Ovary (tissue), 9 donors: ENCODE results near the gene EPB41L3. TPM values are rescaled to one million over a fixed set of nuclear protein-coding genes. Genes with fewer than 3 reads are reported as not detected.

Experiments used
- DNase-seq, 5 donors: peaks; one replicate each; pipeline ENCODE4 v3.0.0-alpha.2; 2019 to 2020
- H3K27ac ChIP-seq, 2 donors: fragments of 200-600 bp; one replicate each; pipeline versions ENCODE4 v1.5.1 to v1.8.0; 2019 to 2022
- H3K27me3 ChIP-seq: fragments of 200-600 bp; one replicate; pipeline ENCODE4 v1.8.0; 2022
- H3K36me3 ChIP-seq: fragments of 200-600 bp; sonication (generic); one replicate; pipeline ENCODE4 v1.5.1; 2019
- H3K4me1 ChIP-seq: one replicate; pipeline ENCODE4 v1.8.1; 2013; ENCODE audit warnings: mild to moderate bottlenecking, moderate library complexity; ENCODE audit not compliant: insufficient read depth
- H3K4me3 ChIP-seq: fragments of 200-600 bp; sonication (generic); one replicate; pipeline ENCODE4 v1.5.1; 2017
- H3K9me3 ChIP-seq, 2 donors: fragments of 200-600 bp in 1 of 2; sonication (generic) in 1 of 2; one replicate each; pipeline versions ENCODE4 v1.5.1 to v1.8.1; 2013 to 2019; ENCODE audit warnings: mild to moderate bottlenecking in 1 of 2, moderate library complexity in 1 of 2
- EP300 ChIP-seq: sonication (generic); formaldehyde crosslinking; IDR thresholded peaks from one replicate; pipeline ENCODE4 v1.6.1; 2017; ENCODE audit warnings: antibody characterized with exemption
- POLR2A ChIP-seq: fragments of 450-650 bp; IDR thresholded peaks from one replicate; pipeline ENCODE4 v1.6.1; 2017; ENCODE audit warnings: antibody characterized with exemption, mild to moderate bottlenecking, moderate library complexity
- WGBS, 3 donors: extraction: QIAGEN DNeasy Blood & Tissue Kit in 1 of 3; methylation state at CpG; one replicate each; pipeline versions ENCODE4 v1.1.5 to v1.1.7; 2013 to 2017; 5-methylcytosine and 5-hydroxymethylcytosine counted together
- intact Hi-C, 4 donors: fragments of 100-400 bp; cut with DNase I; formaldehyde crosslinking; loops; one replicate each; pipeline versions ENCODE4 v1.11.0 to v1.15.1; 2022 to 2023
- polyA plus RNA-seq, 2 donors: library from polyadenylated mRNA; stranded (reverse); fragments of 200-250 nt in 1 of 2; fragments of 350-450 nt in 1 of 2; fragmentation: Illumina TruSeq in 1 of 2; extraction: RNeasy Lipid Tissue Mini Kit (QIAGEN cat#74804) in 1 of 2; gene quantifications; one replicate each; pipeline ENCODE4 v1.2.3, GENCODE V29; 2013 to 2014
- total RNA-seq, 7 donors: library from RNA; depleted of rRNA in 2 of 7; stranded (reverse); fragments of >200 nt in 2 of 7; fragmentation: NEBNext Ultra II Directional in 3 of 7; extraction: Animal tissue kit (Norgen Biotek cat#: 25700) in 3 of 7; gene quantifications; one replicate each; pipeline versions ENCODE4 v1.1.0 to v1.2.4, GENCODE V29; 2016 to 2023
- TF ChIP-seq, protein P1 (sequence below), 3 donors: fragments of 450-650 bp in 2 of 3; fragments of 200-600 bp in 1 of 3; IDR thresholded peaks; one replicate each; pipeline versions ENCODE4 v1.5.1 to v1.8.0; 2016 to 2022; ENCODE audit warnings: antibody characterized with exemption in 3 of 3, mild to moderate bottlenecking in 1 of 3
- donor health status: DM: no; HTN: no; CAD: no; lungs with moderate emphysema.
- donor health status: DM: no; HTN: no; CAD: no.
- donor health status: Bipolar disorder and iron deficiency.
- donor health status: DM: yes; HTN: yes; CAD: no.
- donor health status: DM: no; HTN: no; CAD: no.
- donor health status: DM: yes; HTN: yes; CAD: no.

The EPB41L3 gene
- total and polyA plus RNA-seq, 9 donors, result 6.6 to 58.1 (median 29.5) TPM

DNA sequence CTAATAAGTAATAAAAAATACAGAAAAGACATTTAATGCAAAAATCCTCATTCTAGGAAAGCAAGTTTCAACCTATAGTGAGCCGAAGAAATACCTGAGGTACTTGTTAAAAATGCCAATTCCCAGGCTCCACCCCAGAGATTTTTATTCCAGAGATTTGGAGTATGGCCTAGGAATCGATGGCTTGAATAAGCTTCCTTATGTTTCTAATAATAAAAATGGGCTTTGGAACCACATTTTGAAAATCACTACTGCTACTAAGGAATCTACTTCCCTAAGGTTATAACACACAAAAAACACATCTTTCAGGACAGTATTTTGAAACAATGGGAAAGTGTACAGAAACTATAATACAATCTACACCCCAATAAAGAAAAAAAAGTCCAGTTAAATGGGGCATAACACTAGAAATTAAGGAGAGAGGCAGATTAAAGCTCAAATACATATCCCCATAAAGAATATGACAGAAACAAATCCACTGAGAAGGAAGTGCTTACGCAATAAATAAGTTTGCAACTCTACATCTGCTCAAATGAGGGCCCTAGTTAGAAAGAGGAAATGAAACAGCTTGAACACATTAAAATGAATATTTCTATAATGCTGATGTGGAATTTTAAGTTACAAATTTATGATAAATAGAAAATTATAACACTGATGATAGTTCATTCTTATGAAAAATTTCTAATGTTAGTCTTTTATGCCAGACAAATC, 103.7 kb downstream of the EPB41L3 start:
- Histone ChIP-seq H3K27me3 (no peaks in the 10 kb centered on the region), H3K4me3 (no peak overlapping the region), H3K36me3 (no peaks in the 10 kb centered on the region), H3K4me1 (no peaks in the 10 kb centered on the region), H3K9me3 (no peaks in the 10 kb centered on the region), H3K27ac (no peak overlapping the region)
- no peak for TF ChIP-seq POLR2A
- TF ChIP-seq, protein P1, sequence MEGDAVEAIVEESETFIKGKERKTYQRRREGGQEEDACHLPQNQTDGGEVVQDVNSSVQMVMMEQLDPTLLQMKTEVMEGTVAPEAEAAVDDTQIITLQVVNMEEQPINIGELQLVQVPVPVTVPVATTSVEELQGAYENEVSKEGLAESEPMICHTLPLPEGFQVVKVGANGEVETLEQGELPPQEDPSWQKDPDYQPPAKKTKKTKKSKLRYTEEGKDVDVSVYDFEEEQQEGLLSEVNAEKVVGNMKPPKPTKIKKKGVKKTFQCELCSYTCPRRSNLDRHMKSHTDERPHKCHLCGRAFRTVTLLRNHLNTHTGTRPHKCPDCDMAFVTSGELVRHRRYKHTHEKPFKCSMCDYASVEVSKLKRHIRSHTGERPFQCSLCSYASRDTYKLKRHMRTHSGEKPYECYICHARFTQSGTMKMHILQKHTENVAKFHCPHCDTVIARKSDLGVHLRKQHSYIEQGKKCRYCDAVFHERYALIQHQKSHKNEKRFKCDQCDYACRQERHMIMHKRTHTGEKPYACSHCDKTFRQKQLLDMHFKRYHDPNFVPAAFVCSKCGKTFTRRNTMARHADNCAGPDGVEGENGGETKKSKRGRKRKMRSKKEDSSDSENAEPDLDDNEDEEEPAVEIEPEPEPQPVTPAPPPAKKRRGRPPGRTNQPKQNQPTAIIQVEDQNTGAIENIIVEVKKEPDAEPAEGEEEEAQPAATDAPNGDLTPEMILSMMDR (IDR thresholded peaks at IDR 0.05), result no peak
- TF ChIP-seq EP300, result no peak
- intact Hi-C loops, result no loop called here
- DNase-seq, result no peak
- 89 to 92% (median 91%) methylated on average over 3 of the region's 3 CpGs for WGBS, 3 donors

DNA sequence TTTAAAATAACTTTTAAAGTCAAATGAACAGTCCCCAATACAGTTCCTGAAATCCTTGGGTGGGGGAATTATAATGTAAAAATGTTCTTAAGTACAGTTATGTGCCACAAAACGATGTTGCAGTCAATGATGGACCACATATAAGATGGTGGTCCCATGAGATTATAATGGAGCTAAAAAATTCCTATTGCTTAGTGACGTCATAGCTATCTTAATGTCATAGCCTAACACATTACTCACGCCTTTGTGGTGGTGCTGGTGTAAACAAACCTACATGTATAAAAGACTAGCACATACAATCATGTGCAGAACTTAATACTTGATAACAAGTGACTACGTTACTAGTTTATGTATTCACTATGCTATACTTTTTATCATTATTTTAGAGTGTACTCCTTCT, 109.4 kb downstream of the EPB41L3 start:
- 77 to 87% (median 84%) methylated on average over 4 of the region's 4 CpGs for WGBS, 3 donors
- TF ChIP-seq EP300 (no peak), POLR2A (no peak)
- TF ChIP-seq, protein P1 (IDR thresholded peaks at IDR 0.05), result no peak
- Histone ChIP-seq H3K36me3 (no peaks in the 10 kb centered on the region), H3K4me3 (no peak overlapping the region), H3K9me3 (no peaks in the 10 kb centered on the region), H3K27me3 (no peaks in the 10 kb centered on the region), H3K4me1 (no peaks in the 10 kb centered on the region), H3K27ac (no peak overlapping the region)
- no peak for DNase-seq
- intact Hi-C loops, result no loop called here

DNA sequence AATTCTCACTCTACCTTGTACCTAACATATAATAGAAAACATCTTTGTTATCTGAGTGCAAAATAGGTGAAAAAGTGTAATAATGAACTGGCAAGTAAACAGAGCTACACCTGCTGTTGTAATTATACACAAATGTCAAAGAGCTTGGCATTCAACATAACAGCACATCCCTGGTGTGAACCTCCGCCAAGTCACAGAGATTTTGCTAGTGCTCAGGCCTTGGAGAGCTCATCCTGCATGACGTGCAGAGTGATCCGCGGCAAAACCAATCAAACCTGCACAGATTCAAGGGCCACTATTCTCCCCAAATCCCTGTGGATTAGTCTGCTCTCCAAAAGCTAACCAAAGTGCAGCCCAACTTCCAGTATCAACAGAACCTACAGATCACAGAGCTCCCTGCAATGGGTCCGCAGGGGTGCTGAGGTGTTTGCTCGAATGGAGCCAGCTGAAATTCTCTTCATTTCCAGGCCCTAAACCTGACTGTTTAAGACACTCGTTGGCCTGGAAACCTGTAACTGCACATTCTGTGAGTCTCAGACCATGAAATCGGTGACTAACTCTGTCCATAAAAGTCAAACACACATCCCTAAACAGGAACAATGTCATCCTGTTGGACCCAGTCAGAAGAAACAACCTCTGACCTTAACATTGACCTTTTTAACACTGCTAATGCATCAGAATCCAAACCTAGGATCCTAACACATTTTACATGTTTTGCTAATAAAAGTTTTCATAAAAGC, 111.8 kb downstream of the EPB41L3 start:
- intact Hi-C loops, result no loop called here
- no peaks in the 10 kb centered on the region for H3K9me3 ChIP-seq
- 78 to 85% (median 83%) methylated on average over 8 of the region's 8 CpGs for WGBS, 3 donors
- no peak for DNase-seq
- no peaks in the 10 kb centered on the region for H3K27me3 ChIP-seq
- no peak for TF ChIP-seq POLR2A
- TF ChIP-seq, protein P1 (IDR thresholded peaks at IDR 0.05), result no peak
- TF ChIP-seq EP300, result no peak
- H3K27ac ChIP-seq, result no peak overlapping the region
- H3K4me3 ChIP-seq, result no peak overlapping the region
- H3K36me3 ChIP-seq, result no peaks in the 10 kb centered on the region
- no peaks in the 10 kb centered on the region for H3K4me1 ChIP-seq

DNA sequence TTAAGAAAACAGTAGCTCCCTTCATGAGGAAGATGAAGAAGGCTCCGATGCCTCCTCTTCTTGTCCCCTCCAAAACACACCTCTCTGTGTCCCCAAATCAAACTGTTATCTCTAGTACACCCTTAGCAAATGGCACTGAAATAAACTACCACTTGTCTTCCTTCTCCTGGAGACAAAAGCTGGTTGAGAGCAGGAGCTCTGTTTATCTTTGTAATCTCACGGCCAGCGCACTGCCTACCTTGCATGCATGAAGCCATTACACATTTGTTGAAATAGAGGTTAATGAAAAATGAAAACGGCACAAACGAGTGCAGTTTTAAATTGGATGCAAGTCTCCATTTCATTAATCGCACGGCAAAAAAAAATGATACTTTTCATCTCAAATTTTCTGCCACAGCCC, 113.7 kb downstream of the EPB41L3 start:
- Histone ChIP-seq H3K9me3 (no peaks in the 10 kb centered on the region), H3K4me3 (no peak overlapping the region), H3K27me3 (no peaks in the 10 kb centered on the region), H3K27ac (no peak overlapping the region), H3K36me3 (no peaks in the 10 kb centered on the region), H3K4me1 (no peaks in the 10 kb centered on the region)
- 88 to 93% (median 90%) methylated on average over 7 of the region's 7 CpGs for WGBS, 3 donors
- no peak for DNase-seq
- intact Hi-C loops, result no loop called here
- TF ChIP-seq EP300 (no peak), POLR2A (no peak)
- TF ChIP-seq, protein P1 (IDR thresholded peaks at IDR 0.05), result no peak
